SU-DHL-6 (cell line): Measurements from ENCODE around the gene UNC45A.

Experiments used
- H2AFZ ChIP-seq: fragments of 200-600 bp; sonication (generic); 2 replicates; pipeline ENCODE4 v1.6.1; 2014; ENCODE audit warnings: low read depth, mild to moderate bottlenecking, moderate library complexity, mixed read lengths, antibody characterized with exemption, low read length; ENCODE audit not compliant: severe bottlenecking
- H3F3A ChIP-seq: fragments of 200-600 bp; shearing (Covaris generic); 2 replicates; pipeline ENCODE4 v1.6.0; 2016; ENCODE audit warnings: antibody characterized with exemption, mild to moderate bottlenecking; ENCODE audit not compliant: insufficient read depth
- H3K27ac ChIP-seq: fragments of 200-600 bp; sonication (generic); 2 replicates; pipeline ENCODE4 v1.5.1; 2016; ENCODE audit warnings: low read depth, mild to moderate bottlenecking, low read length, moderate library complexity, mixed read lengths
- H3K27me3 ChIP-seq: fragments of 200-600 bp; sonication (generic), shearing (Covaris generic); 2 replicates; pipeline ENCODE4 v1.6.0; 2014; ENCODE audit warnings: mild to moderate bottlenecking, low read length
- H3K36me3 ChIP-seq: fragments of 200-600 bp; sonication (generic); 2 replicates; pipeline ENCODE4 v1.6.1; 2014; ENCODE audit warnings: mild to moderate bottlenecking, low read length, mixed read lengths
- H3K4me2 ChIP-seq: fragments of 300-600, 200-600 bp; shearing (Covaris generic), sonication (generic); 2 replicates; pipeline ENCODE4 v1.6.0; 2014; ENCODE audit warnings: low read length, low read depth, mild to moderate bottlenecking; ENCODE audit not compliant: poor library complexity, severe bottlenecking
- H3K4me3 ChIP-seq: fragments of 200-600 bp; sonication (generic); 2 replicates; pipeline ENCODE4 v1.5.1; 2014; ENCODE audit warnings: antibody characterized with exemption, low read length, mild to moderate bottlenecking, mixed read lengths; ENCODE audit not compliant: insufficient read depth, poor library complexity, severe bottlenecking
- H3K79me2 ChIP-seq: fragments of 200-600 bp; sonication (generic); 2 replicates; pipeline ENCODE4 v1.6.1; 2014; ENCODE audit warnings: mild to moderate bottlenecking, low read length, moderate library complexity; ENCODE audit not compliant: insufficient read depth
- H3K9ac ChIP-seq: fragments of 200-600 bp; sonication (generic); 2 replicates; pipeline ENCODE4 v1.7.0; 2014; ENCODE audit warnings: mild to moderate bottlenecking, low read length
- H3K9me2 ChIP-seq: fragments of 200-600 bp; sonication (generic); replicated peaks from 2 replicates; pipeline ENCODE4 v1.6.1; 2014; ENCODE audit warnings: low read length; ENCODE audit not compliant: insufficient read depth
- H3K9me3 ChIP-seq: fragments of 200-600 bp; sonication (generic); 2 replicates; pipeline ENCODE4 v1.6.1; 2014; ENCODE audit warnings: low read length, mixed read lengths; ENCODE audit not compliant: insufficient read depth
- H4K20me1 ChIP-seq: fragments of 200-600 bp; sonication (generic); 2 replicates; pipeline ENCODE4 v1.6.1; 2014; ENCODE audit warnings: low read depth, mild to moderate bottlenecking, antibody characterized with exemption, low read length, moderate library complexity, mixed read lengths
- CTCF ChIP-seq: fragments of 200-600 bp; sonication (generic); IDR thresholded peaks from one replicate; pipeline ENCODE4 v1.5.1; 2017; ENCODE audit warnings: antibody characterized with exemption, mild to moderate bottlenecking, low read length, moderate library complexity; ENCODE audit not compliant: insufficient read depth, poor library complexity, severe bottlenecking
- EZH2phosphoT487 ChIP-seq: fragments of 200-600 bp; sonication (generic), shearing (Covaris generic); conservative IDR thresholded peaks from 2 replicates; pipeline ENCODE4 v1.6.1; 2018; ENCODE audit warnings: mild to moderate bottlenecking, antibody characterized with exemption, low read length, moderate library complexity, mixed read lengths

Gene UNC45A

GRCh38 chr15:90994059-90994416 is 59.0 kb downstream of the UNC45A start:
- Histone ChIP-seq H2AFZ (no peak overlapping the region), H3K79me2 (peaks cover 70% of the 10 kb centered on the region), H3K27ac (peak overlapping the region; percentile 76), H3K4me3 (peak overlapping the region; percentile 83), H3K9me3 (no peaks in the 10 kb centered on the region), H3K27me3 (no peaks in the 10 kb centered on the region), H4K20me1 (no peaks in the 10 kb centered on the region), H3K9me2 (no peaks in the 10 kb centered on the region), H3K36me3 (no peaks in the 10 kb centered on the region), H3F3A (peaks cover 10% of the 10 kb centered on the region; the same call in 1 of the 2 replicates), H3K4me2 (peak overlapping the region; percentile 82), H3K9ac (peak overlapping the region; percentile 90)
- TF ChIP-seq EZH2phosphoT487 (no peak), CTCF (no peak)

DNA sequence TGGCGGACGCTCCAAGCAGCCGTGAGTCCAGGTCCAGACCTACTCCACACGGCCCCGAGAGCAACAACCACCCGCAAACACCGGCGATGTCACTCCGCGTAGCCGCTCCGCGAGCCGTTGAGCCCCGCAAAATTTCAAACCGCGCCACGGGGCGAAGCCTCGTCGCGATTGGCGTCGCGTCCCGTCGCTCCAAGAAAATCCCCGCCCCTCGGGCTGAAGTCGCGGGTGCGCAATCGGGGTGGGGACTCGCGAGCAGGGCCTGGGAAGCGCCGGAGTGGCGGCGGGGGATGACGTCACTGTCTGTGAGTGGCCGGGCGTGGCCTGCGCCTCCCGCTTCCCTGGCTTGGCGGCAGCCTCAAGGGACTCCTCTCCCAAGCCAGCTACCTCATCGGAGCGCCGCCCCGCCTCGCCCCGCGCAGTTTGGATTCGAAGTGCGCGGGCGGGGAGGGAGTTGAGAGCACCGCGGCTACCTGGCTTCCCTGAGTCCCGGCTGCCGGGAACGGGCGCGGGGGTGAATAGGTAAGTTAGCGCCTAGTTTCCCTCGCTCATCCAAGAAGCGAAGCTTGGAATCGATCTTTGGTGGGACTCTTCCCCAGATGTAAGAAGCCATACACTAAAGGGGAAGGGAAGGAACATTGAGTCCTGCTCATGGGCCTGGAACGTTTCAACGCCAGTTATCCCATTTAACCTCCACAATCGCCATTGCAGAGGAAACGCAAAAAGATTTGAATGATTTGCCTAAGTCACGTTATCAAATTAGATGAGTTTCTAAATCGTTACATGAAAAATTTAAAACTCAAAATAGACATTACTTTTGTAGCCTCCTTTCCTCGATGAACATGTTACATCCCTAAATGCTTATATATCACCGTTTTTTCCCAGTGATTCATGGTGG is 59.6 kb downstream of the UNC45A start, which contains the start of gene PRC1:
Gene PRC1 (minus strand): TSS at position 119 of the 895 bp plus-strand sequence. CDS start 118 bp downstream, at position 1.
- H3K9me3 ChIP-seq: no peaks in the 10 kb centered on the region
- peak within 1 kb of the TSS; percentile 87 for H2AFZ ChIP-seq
- TF ChIP-seq CTCF: no peak
- peak within 1 kb of the TSS; percentile 91 for H3K4me2 ChIP-seq
- peak within 1 kb of the TSS; percentile 90 for H3K9ac ChIP-seq
- no peaks in the 10 kb centered on the region for H4K20me1 ChIP-seq
- no peaks in the 10 kb centered on the region for H3K27me3 ChIP-seq
- no peaks in the 10 kb centered on the region for H3K36me3 ChIP-seq
- no peaks in the 10 kb centered on the region for H3K9me2 ChIP-seq
- H3K79me2 ChIP-seq: peaks cover 64% of the 10 kb centered on the region
- peaks cover 10% of the 10 kb centered on the region; the same call in 1 of the 2 replicates for H3F3A ChIP-seq
- peak within 1 kb of the TSS; percentile 76 for H3K27ac ChIP-seq
- peak within 1 kb of the TSS; percentile 83 for H3K4me3 ChIP-seq

DNA sequence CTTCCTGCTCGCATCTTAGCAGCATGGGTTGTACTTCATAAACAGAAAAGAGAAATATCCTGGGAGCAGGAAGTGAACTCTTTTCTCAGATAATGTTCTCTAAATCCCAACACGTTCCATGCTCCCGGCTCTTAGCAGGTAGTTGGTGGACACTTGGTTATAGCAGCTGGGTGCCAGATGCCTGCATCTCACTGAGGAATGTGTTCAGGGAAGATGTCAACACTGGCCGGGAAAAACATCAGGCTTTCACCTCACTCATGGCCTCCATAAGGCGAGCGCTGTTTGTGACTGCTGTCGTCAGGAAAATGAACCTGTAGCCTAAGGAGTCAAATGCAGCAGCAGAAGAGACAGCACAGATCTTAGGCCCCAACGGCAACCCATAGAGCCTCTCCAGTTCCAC is 63.7 kb downstream of the UNC45A start:
- no peaks in the 10 kb centered on the region for H3K36me3 ChIP-seq

More for the DNA sequence above, 63.7 kb downstream of the UNC45A start:
- no peak overlapping the region for H3K9ac ChIP-seq
- H3K9me2 ChIP-seq: no peaks in the 10 kb centered on the region
- peaks cover 24% of the 10 kb centered on the region for H3K79me2 ChIP-seq
- no peak overlapping the region for H3K4me3 ChIP-seq
- TF ChIP-seq CTCF (no peak), EZH2phosphoT487 (no peak)
- no peaks in the 10 kb centered on the region for H3K9me3 ChIP-seq
- H3K4me2 ChIP-seq: no peak overlapping the region
- no peaks in the 10 kb centered on the region for H3F3A ChIP-seq
- no peaks in the 10 kb centered on the region for H4K20me1 ChIP-seq
- no peaks in the 10 kb centered on the region for H3K27me3 ChIP-seq
- H2AFZ ChIP-seq: no peak overlapping the region
- no peak overlapping the region for H3K27ac ChIP-seq
